Suprapubic skin (tissue), 3 donors: ENCODE measurements around the gene ATXN1.

Experiments used
- POLR2AphosphoS5 ChIP-seq, 3 donors: sonication (generic); formaldehyde crosslinking; IDR thresholded peaks; one replicate each; pipeline ENCODE4 v1.6.1; 2017; ENCODE audit warnings: antibody characterized with exemption in 3 of 3
- TF ChIP-seq, protein P1 (sequence below), 2 donors: fragments of 200-600 bp in 1 of 2; fragments of 450-650 bp in 1 of 2; sonication (generic) in 1 of 2; IDR thresholded peaks; one replicate each; pipeline ENCODE4 v1.5.1; 2016 to 2019; ENCODE audit warnings: antibody characterized with exemption in 2 of 2, mild to moderate bottlenecking in 1 of 2, moderate library complexity in 1 of 2

DNA sequence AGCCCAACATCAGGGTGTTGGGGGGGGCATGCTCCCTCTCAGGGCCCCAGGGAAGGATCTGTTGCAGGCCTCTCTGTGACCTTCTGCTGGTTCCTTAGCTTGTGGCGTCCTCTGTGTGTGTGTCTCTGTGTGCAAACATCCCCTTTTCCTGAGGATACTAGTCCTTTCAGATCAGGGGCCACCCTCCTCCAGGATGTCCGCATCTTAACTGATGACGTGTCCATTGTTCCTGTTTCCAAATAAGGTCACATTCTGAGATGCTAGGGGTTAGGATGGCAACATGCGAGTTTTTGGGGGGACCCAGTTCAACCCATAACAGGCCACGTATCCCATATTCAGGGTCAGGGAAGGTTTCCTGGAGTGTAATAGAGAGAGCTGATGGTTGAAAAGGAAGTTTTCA is 482.0 kb downstream of the ATXN1 start:
- TF ChIP-seq, protein P1, sequence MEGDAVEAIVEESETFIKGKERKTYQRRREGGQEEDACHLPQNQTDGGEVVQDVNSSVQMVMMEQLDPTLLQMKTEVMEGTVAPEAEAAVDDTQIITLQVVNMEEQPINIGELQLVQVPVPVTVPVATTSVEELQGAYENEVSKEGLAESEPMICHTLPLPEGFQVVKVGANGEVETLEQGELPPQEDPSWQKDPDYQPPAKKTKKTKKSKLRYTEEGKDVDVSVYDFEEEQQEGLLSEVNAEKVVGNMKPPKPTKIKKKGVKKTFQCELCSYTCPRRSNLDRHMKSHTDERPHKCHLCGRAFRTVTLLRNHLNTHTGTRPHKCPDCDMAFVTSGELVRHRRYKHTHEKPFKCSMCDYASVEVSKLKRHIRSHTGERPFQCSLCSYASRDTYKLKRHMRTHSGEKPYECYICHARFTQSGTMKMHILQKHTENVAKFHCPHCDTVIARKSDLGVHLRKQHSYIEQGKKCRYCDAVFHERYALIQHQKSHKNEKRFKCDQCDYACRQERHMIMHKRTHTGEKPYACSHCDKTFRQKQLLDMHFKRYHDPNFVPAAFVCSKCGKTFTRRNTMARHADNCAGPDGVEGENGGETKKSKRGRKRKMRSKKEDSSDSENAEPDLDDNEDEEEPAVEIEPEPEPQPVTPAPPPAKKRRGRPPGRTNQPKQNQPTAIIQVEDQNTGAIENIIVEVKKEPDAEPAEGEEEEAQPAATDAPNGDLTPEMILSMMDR (IDR thresholded peaks at IDR 0.05) = no peak
- TF ChIP-seq POLR2AphosphoS5 (IDR thresholded peaks at IDR 0.05) = no peak
